ENCODE measurements around the gene DEDD. TPM values are rescaled to one million over a fixed set of nuclear protein-coding genes. Genes with fewer than 3 reads are reported as not detected.

The DEDD gene
- total RNA-seq, 1 experiment from 2014 or later: 39.2 TPM

- peaks cover 48% of the 10 kb centered on the region for H3K36me3 Mint-ChIP-seq
- no peak overlapping the region for H3K4me3 Mint-ChIP-seq
- peaks cover 13% of the 10 kb centered on the region for H3K4me1 Mint-ChIP-seq
- no peaks in the 10 kb centered on the region for H3K9me3 Mint-ChIP-seq
- TF ChIP-seq ATF3 (CRISPR knock-in tag; conservative IDR thresholded peaks at IDR 0.05) (no peak), ELF4 (CRISPR knock-in tag; IDR thresholded peaks at IDR 0.05; ENCODE audit: low read depth) (no peak), CDX4 (CRISPR knock-in tag; IDR thresholded peaks at IDR 0.05; ENCODE audit: borderline replicate concordance) (no peak)
- ChIA-PET POLR2A (no interaction called here), CTCF (interaction anchor here (2.5 kb wide), 1 partner anchor 53 kb away, joined by 9 read pairs; the partner anchor contains the start of gene TOMM40L)
- ATAC-seq (no peak), DNase-seq (ENCODE audit: low spot score) (no peak)
- H3K27me3 Mint-ChIP-seq (ENCODE audit: low read depth): no peaks in the 10 kb centered on the region
- no peak overlapping the region for H3K27ac Mint-ChIP-seq
These were observed 40.4 kb upstream of the DEDD start for GRCh38 chr1:161172776-161173376.

- H3K27ac Mint-ChIP-seq: no peak overlapping the region
These were observed 39.9 kb upstream of the DEDD start for GRCh38 chr1:161172349-161172748.

GRCh38 chr1:161171696-161172095 lies 39.2 kb upstream of the DEDD start:
- ATAC-seq (no peak), DNase-seq (ENCODE audit: low spot score) (no peak)
- TF ChIP-seq GTF2I (CRISPR knock-in tag; conservative IDR thresholded peaks at IDR 0.05): no peak
- Mint-ChIP-seq H3K36me3 (peaks cover 48% of the 10 kb centered on the region), H3K27me3 (ENCODE audit: low read depth) (no peaks in the 10 kb centered on the region), H3K4me3 (no peak overlapping the region), H3K9me3 (no peaks in the 10 kb centered on the region), H3K27ac (no peak overlapping the region), H3K4me1 (peaks cover 13% of the 10 kb centered on the region)
- ChIA-PET POLR2A (no interaction called here), CTCF (interaction anchor here (0.8 to 2.5 kb wide), 6 partner anchors 13 to 203 kb away, joined by 3 to 9 read pairs (median 3); partner anchors contain the start of genes APOA2, F11R, TOMM40L and USP21)

More at GRCh38 chr1:161172349-161172748, 39.9 kb upstream of the DEDD start:
- DNase-seq (ENCODE audit: low spot score): no peak
- ChIA-PET CTCF (interaction anchor here (2.5 kb wide), 1 partner anchor 53 kb away, joined by 9 read pairs; the partner anchor contains the start of gene TOMM40L), POLR2A (no interaction called here)
- H3K4me1 Mint-ChIP-seq: peaks cover 10% of the 10 kb centered on the region
- ATAC-seq: no peak
- H3K36me3 Mint-ChIP-seq: peaks cover 48% of the 10 kb centered on the region
- no peaks in the 10 kb centered on the region for H3K9me3 Mint-ChIP-seq
- TF ChIP-seq FOXJ3 (CRISPR knock-in tag; IDR thresholded peaks at IDR 0.05; ENCODE audit: borderline replicate concordance) (no peak), CDX4 (CRISPR knock-in tag; IDR thresholded peaks at IDR 0.05; ENCODE audit: borderline replicate concordance) (no peak), NFYB (CRISPR knock-in tag; conservative IDR thresholded peaks at IDR 0.05; ENCODE audit: low read depth) (no peak), OVOL2 (CRISPR knock-in tag; IDR thresholded peaks at IDR 0.05; ENCODE audit: borderline replicate concordance) (no peak), PRRX2 (CRISPR knock-in tag; IDR thresholded peaks at IDR 0.05) (no peak), HMGA2 (CRISPR knock-in tag; IDR thresholded peaks at IDR 0.05) (no peak), ZNF423 (CRISPR knock-in tag; IDR thresholded peaks at IDR 0.05) (no peak), ZNF532 (CRISPR knock-in tag; IDR thresholded peaks at IDR 0.05; ENCODE audit: borderline replicate concordance) (no peak), RORB (CRISPR knock-in tag; IDR thresholded peaks at IDR 0.05) (no peak)
- H3K4me3 Mint-ChIP-seq: no peak overlapping the region
- H3K27me3 Mint-ChIP-seq (ENCODE audit: low read depth): no peaks in the 10 kb centered on the region

GRCh38 chr1:161171191-161171590 lies 38.7 kb upstream of the DEDD start:
- Mint-ChIP-seq H3K4me3 (no peak overlapping the region), H3K4me1 (peaks cover 8% of the 10 kb centered on the region), H3K27me3 (ENCODE audit: low read depth) (no peaks in the 10 kb centered on the region), H3K36me3 (peaks cover 48% of the 10 kb centered on the region), H3K27ac (no peak overlapping the region), H3K9me3 (no peaks in the 10 kb centered on the region)
- CTCF ChIA-PET: interaction anchor here (0.8 to 2.5 kb wide), 6 partner anchors 12 to 204 kb away, joined by 3 to 9 read pairs (median 3); partner anchors contain the start of genes APOA2, F11R, TOMM40L and USP21
- DNase-seq (ENCODE audit: low spot score) (no peak), ATAC-seq (no peak)
- POLR2A ChIA-PET: no interaction called here
- TF ChIP-seq ZNF263 (CRISPR knock-in tag; IDR thresholded peaks at IDR 0.05; ENCODE audit: low read depth) (no peak), E2F4 (CRISPR knock-in tag; IDR thresholded peaks at IDR 0.05; ENCODE audit: borderline replicate concordance, low read depth) (no peak), CTCF (IDR thresholded peaks at IDR 0.05) (no peak), PREB (CRISPR knock-in tag; IDR thresholded peaks at IDR 0.05; ENCODE audit: borderline replicate concordance) (no peak), MAX (CRISPR knock-in tag; IDR thresholded peaks at IDR 0.05) (no peak)

Measured in WTC11 (cell line).